GM21423 (cell line): ENCODE data around the gene RBM33.
"Not testable (repeated sequence)": the region's sequence is repeated elsewhere in the genome, so short reads cannot be mapped to it uniquely, and the experiment has no call there.

Source experiments
- ATAC-seq: cut with Tn5 transposase; IDR thresholded peaks from one replicate; pipeline ENCODE4 v1.9.1; 2021; ENCODE audit warnings: mild to moderate bottlenecking, moderate library complexity; ENCODE audit not compliant: unreplicated experiment

The RBM33 gene

DNA sequence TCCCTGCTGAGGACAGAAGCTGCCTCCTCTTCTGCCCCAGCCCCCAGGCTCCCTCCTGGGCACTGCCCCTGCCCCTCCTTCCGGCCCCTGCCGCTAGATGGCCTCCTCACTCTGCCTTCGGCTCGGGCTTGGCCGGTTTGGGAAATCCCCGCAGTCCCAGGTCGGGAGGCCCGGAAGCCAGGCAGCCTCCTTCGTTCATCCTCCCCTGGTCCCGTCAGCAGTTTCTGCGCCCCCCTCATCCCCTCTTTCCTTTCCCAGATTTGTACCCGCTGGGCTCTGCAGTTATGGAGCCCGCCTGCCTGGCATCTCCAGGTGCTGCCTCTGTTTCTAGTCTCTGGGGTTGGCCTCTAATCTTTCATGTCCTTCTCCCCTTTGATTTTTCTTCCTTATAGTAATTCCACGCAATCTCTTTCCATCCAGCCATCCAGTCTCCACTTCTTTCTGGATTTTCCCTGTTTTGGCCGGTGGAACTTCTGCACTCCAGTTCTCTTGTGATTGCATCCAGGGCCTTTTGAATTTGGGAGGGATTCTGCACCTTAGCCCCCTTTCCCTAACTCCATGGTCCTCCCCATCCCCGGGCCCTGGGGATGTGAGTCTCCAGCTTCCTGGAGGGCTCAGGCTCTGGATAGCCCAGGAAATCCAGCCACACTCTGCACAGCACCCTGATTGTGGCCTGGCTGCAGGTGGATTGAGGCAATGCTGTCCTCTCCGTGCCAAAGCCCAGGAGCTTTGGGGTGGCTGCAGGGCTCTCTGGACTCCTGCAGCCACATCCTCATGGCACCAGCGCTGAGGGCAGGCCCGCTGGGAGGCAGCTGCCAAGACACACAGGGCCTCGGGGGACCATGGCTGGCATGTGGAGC lies 171.1 kb downstream of the RBM33 start:
- peak; percentile 92 for ATAC-seq

DNA sequence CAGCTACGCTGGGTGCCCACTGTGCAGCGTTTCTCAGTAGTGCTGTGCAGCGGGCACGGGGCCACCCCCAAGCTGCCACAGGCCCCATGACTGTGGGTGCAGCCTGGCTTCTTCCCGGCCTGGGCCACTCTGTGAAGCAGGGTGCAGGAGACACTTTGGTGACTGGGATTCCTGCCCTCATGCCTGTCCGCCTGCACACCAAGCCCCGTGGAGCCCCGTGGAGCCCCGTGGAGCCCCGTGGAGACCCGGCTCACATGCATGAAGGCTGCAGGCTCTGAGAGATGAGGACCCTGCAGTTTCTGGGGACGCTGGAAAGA lies 171.7 kb downstream of the RBM33 start:
- no peak for ATAC-seq

GRCh38 chr7:155816996-155817395 lies 172.5 kb downstream of the RBM33 start:
- no peak for ATAC-seq

- not testable (repeated sequence) for ATAC-seq
Observed at GRCh38 chr7:155817515-155817914, 173.1 kb downstream of the RBM33 start.

DNA sequence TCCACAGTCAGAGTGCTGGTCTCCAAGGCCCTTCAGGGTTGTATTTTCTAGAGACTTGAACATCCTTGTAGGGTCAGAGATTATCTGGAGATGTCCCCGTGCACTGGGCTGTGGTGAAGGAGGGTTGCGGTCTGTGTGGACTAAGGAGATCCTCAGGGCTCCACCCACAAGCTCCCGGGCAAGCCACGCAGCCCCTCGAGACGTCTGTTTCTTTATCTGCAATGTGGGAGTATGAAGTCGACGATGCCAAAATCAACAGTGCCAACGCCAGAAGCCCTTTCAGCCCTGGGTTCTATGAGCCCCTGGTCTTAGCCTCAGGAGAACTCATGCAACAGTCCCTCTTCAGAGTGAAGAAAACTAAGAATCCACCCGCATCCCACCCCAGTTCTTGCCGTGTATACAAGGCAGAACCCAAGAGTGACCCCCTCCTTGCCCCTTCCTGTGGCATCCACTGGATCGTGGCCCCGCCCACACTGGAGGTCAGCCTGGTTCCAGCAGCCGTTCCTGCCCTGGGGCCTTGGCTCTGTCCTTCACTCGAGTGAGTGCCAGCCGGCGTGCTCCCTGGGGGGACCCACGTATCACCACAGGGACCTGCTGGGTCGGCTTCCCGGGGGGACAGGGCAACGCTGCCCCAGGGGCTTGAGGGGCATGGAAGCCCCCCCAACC lies 173.8 kb downstream of the RBM33 start:
- ATAC-seq, result no peak

DNA sequence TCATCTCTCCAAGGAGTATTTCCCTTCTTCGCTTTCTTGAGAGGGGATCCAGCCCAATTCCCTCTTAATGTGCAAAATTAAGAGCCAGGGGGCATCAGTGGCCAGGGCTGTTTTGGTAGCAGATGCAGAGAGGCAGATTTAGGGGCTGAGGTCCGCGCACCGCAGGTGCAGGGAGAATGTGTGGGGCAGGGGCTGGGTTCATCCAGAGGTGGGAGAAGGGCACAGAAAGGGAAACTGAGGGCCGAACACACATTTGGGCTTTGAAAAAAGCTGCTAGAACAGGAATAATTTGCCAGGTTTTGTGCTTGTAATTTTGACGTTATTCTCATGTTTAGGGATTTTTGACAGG lies 174.3 kb downstream of the RBM33 start:
- no peak for ATAC-seq

DNA sequence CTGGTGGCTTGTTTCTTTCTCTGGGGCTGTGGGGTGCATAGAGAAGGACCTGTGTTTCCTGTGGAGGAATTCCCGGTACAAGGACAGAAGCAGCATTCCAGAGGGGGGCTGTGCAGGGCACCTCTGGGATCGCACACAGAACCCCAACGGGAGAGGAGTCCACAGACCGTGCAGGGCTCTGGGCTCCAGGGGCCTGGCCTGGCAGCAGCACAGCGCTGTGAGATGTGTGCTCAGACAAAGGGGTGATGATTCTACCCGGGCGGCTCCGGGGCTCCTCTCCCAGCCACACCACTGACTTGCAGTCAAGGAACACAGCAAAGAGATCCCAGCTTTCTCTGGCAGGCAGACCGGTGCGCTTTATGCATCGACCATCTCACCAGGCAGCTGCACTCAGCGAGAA lies 174.7 kb downstream of the RBM33 start:
- ATAC-seq, result no peak

DNA sequence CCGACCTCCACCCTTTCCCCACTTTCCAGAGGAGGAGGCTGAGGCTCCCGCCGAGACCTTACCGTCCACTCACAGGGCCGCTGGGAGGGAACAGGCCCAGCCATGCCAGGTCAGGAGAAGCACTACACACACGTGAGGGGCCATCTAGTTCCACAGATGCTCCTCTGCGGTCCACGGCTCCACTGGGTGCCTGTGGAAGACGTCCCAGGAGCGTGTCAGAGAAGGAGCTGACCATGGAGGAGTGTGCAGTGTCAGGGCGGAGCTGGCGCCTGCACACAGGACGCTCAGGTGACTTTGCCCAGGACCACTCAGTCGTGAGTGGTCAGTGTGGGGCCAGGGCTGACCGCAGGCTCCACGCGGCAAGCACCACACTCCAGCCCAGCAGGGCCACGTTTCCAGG lies 175.8 kb downstream of the RBM33 start:
- no peak for ATAC-seq

- no peak for ATAC-seq
Observed at GRCh38 chr7:155820788-155821187, 176.3 kb downstream of the RBM33 start.

DNA sequence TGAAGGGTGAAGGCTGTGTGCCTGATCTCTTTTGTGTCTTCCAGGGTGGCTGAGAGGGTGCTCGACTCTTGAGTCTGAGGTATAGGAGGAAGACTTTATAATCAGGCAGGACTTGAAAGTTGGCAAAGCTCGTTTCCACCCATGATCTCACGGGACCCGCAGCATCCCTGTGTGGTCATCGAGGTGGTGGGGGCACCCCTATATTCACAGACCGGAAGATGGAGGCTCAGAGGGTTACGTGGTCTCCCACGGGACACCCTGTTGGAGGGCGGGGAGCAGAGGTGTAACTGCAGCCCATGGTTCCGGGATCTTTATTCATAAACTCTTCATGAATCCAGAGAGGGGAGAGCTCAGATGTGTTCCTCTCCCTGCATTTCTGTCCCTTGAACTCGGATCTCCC lies 177.4 kb downstream of the RBM33 start:
- no peak for ATAC-seq

DNA sequence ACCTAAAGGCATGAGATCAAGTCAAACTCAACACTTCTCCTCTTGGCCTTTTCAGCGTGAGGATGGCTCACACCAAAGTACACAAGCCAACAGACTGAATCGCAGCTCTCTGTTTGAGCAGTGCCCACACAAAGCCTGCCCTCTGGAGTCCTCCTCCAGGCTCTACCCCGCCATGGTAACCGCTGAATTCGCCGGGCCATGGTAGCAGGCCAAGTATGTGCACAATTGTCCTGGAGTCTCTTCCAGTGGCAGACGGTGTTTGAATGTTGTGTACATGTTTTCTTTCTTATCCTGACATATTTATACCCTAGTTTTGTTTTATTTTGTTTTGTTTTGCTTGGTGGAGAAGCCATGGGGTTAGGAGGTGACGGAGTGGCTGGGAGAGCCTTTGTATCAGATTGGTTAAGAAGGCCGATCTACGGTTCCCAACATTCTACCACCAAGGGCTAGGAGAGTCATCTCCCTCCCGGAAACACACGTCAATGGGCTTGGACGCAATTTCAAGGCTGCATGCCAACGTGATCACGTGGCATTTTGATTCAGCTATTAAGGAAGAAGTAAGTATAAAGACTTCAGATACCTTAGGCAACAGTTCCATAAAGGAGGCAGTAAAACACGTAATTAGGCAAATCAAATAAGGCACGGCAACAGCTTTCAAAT lies 179.9 kb downstream of the RBM33 start:
- no peak for ATAC-seq

- ATAC-seq, result no peak
Observed at GRCh38 chr7:155825336-155825735, 180.9 kb downstream of the RBM33 start.

DNA sequence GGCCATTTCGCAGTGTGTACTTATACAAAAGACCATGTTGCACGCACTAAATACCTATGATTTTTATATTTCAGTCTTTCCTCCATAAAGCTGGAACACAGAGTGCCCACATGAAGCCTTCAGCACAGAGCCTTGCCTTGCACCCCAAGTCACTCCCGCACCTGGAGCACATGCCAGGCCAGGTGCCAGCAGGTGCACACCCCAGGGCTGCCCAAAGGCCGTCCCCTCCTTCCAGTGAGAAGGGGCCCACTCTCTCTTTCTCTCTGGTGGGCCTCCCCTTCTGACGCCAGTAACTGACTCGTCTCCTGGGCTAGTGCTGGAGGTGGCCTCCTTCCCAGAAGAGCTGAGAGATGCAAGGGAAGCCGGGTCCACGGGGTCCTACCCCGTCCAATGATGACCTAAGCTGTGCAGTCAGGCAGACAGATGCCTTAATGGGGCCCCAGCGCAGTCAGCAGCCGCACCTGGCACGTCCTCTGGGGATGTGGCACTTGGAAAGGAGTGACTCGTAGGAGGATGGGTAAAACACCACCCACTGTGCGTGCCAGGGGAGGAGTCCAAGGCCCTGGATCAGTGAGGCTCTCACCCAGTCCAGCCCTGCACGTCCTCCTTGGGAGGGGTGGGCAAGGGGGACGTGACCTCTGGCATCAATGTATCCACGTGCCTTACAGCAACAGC lies 185.5 kb downstream of the RBM33 start:
- no peak for ATAC-seq
